Panc1 (cell line): Measurements from ENCODE around the gene GSTT4.

Source experiments
- POLR2AphosphoS5 ChIP-seq: IDR thresholded peaks from 2 replicates; pipeline ENCODE4 v1.6.1; 2012; ENCODE audit warnings: mild to moderate bottlenecking, low read depth, low read length, moderate library complexity
- SIN3A ChIP-seq: IDR thresholded peaks from 2 replicates; pipeline ENCODE4 v1.6.1; 2012; ENCODE audit warnings: low read depth, mild to moderate bottlenecking, low read length, moderate library complexity, borderline replicate concordance; ENCODE audit not compliant: insufficient read depth
- TCF7L2 ChIP-seq: IDR thresholded peaks from 2 replicates; pipeline ENCODE4 v1.6.1; 2011; ENCODE audit warnings: mild to moderate bottlenecking, low read depth, low read length, inconsistent platforms
- TF ChIP-seq, protein P1 (sequence below): fragments of 450-650 bp; IDR thresholded peaks from 2 replicates; pipeline ENCODE4 v1.5.1; 2017; ENCODE audit warnings: mild to moderate bottlenecking
- TF ChIP-seq, protein P2 (sequence below), 2 experiments: IDR thresholded peaks; 2 replicates each; pipeline ENCODE4 v1.6.1; 2011 to 2012; ENCODE audit warnings: low read depth in 2 of 2, control low read depth in 1 of 2, low read length in 1 of 2, mild to moderate bottlenecking in 1 of 2, moderate library complexity in 1 of 2; ENCODE audit not compliant: insufficient read depth in 1 of 2

DNA sequence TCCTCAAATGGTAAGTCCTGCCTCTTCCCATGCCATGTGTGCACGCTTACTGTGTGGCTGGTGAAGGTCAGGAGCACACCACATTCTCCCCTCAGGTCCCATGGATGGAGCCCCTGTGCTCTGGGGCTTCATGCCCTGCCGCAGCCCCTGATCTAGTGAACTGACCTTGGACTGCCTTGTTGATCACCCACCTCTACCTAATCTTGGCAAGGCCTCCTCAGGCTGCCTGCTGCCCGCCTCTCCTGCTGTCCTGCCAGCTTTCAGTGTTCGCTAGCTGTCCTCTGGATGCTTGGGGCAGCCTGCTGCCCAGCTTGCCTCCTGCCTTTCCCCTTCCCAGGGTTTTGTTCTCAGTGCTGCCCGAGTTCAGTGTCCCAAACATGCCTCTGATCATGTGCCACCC, 44.0 kb upstream of the GSTT4 start:
- TF ChIP-seq POLR2AphosphoS5 (no peak), TCF7L2 (no peak), SIN3A (no peak)
- TF ChIP-seq, protein P1, sequence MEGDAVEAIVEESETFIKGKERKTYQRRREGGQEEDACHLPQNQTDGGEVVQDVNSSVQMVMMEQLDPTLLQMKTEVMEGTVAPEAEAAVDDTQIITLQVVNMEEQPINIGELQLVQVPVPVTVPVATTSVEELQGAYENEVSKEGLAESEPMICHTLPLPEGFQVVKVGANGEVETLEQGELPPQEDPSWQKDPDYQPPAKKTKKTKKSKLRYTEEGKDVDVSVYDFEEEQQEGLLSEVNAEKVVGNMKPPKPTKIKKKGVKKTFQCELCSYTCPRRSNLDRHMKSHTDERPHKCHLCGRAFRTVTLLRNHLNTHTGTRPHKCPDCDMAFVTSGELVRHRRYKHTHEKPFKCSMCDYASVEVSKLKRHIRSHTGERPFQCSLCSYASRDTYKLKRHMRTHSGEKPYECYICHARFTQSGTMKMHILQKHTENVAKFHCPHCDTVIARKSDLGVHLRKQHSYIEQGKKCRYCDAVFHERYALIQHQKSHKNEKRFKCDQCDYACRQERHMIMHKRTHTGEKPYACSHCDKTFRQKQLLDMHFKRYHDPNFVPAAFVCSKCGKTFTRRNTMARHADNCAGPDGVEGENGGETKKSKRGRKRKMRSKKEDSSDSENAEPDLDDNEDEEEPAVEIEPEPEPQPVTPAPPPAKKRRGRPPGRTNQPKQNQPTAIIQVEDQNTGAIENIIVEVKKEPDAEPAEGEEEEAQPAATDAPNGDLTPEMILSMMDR = no peak
- TF ChIP-seq, protein P2, sequence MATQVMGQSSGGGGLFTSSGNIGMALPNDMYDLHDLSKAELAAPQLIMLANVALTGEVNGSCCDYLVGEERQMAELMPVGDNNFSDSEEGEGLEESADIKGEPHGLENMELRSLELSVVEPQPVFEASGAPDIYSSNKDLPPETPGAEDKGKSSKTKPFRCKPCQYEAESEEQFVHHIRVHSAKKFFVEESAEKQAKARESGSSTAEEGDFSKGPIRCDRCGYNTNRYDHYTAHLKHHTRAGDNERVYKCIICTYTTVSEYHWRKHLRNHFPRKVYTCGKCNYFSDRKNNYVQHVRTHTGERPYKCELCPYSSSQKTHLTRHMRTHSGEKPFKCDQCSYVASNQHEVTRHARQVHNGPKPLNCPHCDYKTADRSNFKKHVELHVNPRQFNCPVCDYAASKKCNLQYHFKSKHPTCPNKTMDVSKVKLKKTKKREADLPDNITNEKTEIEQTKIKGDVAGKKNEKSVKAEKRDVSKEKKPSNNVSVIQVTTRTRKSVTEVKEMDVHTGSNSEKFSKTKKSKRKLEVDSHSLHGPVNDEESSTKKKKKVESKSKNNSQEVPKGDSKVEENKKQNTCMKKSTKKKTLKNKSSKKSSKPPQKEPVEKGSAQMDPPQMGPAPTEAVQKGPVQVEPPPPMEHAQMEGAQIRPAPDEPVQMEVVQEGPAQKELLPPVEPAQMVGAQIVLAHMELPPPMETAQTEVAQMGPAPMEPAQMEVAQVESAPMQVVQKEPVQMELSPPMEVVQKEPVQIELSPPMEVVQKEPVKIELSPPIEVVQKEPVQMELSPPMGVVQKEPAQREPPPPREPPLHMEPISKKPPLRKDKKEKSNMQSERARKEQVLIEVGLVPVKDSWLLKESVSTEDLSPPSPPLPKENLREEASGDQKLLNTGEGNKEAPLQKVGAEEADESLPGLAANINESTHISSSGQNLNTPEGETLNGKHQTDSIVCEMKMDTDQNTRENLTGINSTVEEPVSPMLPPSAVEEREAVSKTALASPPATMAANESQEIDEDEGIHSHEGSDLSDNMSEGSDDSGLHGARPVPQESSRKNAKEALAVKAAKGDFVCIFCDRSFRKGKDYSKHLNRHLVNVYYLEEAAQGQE (IDR thresholded peaks at IDR 0.05; ENCODE audit: insufficient read depth in 1 of 2, low read depth in 2 of 2, low read length in 1 of 2) = no peak
